ENCODE measurements around the gene ANKRD12.

Gene ANKRD12

GRCh38 chr18:9233771-9234440, 97.3 kb downstream of the ANKRD12 start:
- peak; percentile 13 for DNase-seq (ENCODE audit: low spot score)

GRCh38 chr18:9234528-9234927, 97.9 kb downstream of the ANKRD12 start:
- DNase-seq (ENCODE audit: low spot score) = no peak

- no peak for DNase-seq (ENCODE audit: low spot score)
These were observed 101.4 kb downstream of the ANKRD12 start for GRCh38 chr18:9237981-9238380.

- DNase-seq (ENCODE audit: low spot score) = no peak
These were observed 103.1 kb downstream of the ANKRD12 start for GRCh38 chr18:9239720-9240119.

- no peak for DNase-seq (ENCODE audit: low spot score)
These were observed 103.7 kb downstream of the ANKRD12 start for GRCh38 chr18:9240270-9240669.

- no peak for DNase-seq (ENCODE audit: low spot score)
These were observed 106.4 kb downstream of the ANKRD12 start for GRCh38 chr18:9243029-9243428.

GRCh38 chr18:9244376-9244775, 107.8 kb downstream of the ANKRD12 start:
- DNase-seq (ENCODE audit: low spot score) = no peak

GRCh38 chr18:9248661-9249060, 112.1 kb downstream of the ANKRD12 start:
- DNase-seq (ENCODE audit: low spot score) = no peak

GRCh38 chr18:9249254-9249653, 112.7 kb downstream of the ANKRD12 start:
- no peak for DNase-seq (ENCODE audit: low spot score)

- DNase-seq (ENCODE audit: low spot score) = no peak
These were observed 122.6 kb downstream of the ANKRD12 start for GRCh38 chr18:9259173-9259572.

GRCh38 chr18:9260388-9261380, 124.1 kb downstream of the ANKRD12 start:
- no peak for DNase-seq (ENCODE audit: low spot score)

- no peak for DNase-seq (ENCODE audit: low spot score)
These were observed 126.7 kb downstream of the ANKRD12 start for GRCh38 chr18:9263264-9263663.

GRCh38 chr18:9264797-9265196, 128.2 kb downstream of the ANKRD12 start:
- peak; percentile 9 for DNase-seq (ENCODE audit: low spot score)

- no peak for DNase-seq (ENCODE audit: low spot score)
These were observed 136.6 kb downstream of the ANKRD12 start for GRCh38 chr18:9273221-9273620.

- no peak for DNase-seq (ENCODE audit: low spot score)
These were observed 139.3 kb downstream of the ANKRD12 start for GRCh38 chr18:9275890-9276289.

- DNase-seq (ENCODE audit: low spot score) = no peak
These were observed 141.4 kb downstream of the ANKRD12 start for GRCh38 chr18:9278028-9278427.

- no peak for DNase-seq (ENCODE audit: low spot score)
These were observed 144.3 kb downstream of the ANKRD12 start for GRCh38 chr18:9280849-9281248.

GRCh38 chr18:9281780-9282179, 145.2 kb downstream of the ANKRD12 start:
- no peak for DNase-seq (ENCODE audit: low spot score)

GRCh38 chr18:9283791-9284190, 147.2 kb downstream of the ANKRD12 start:
- DNase-seq (ENCODE audit: low spot score) = no peak

- DNase-seq (ENCODE audit: low spot score) = no peak
These were observed 149.0 kb downstream of the ANKRD12 start for GRCh38 chr18:9285604-9286003.

GRCh38 chr18:9287036-9287435, 150.5 kb downstream of the ANKRD12 start:
- no peak for DNase-seq (ENCODE audit: low spot score)

GRCh38 chr18:9289698-9290097, 153.1 kb downstream of the ANKRD12 start:
- no peak for DNase-seq (ENCODE audit: low spot score)

- no peak for DNase-seq (ENCODE audit: low spot score)
These were observed 153.6 kb downstream of the ANKRD12 start for GRCh38 chr18:9290156-9290555.
